Activated CD8-positive, alpha-beta T cell treated with anti-CD3 and anti-CD28 coated beads for 36 hours (primary cell): Measurements from ENCODE around the gene CHRM3. TPM values are rescaled to one million over a fixed set of nuclear protein-coding genes. Genes with fewer than 3 reads are reported as not detected.

Experiments
- ATAC-seq: fragments of 200-7000 bp; cut with Tn5 transposase; one replicate; pipeline ENCODE4 v1.10.0; 2021; ENCODE audit warnings: mild to moderate bottlenecking, moderate library complexity
- CTCF ChIA-PET: fragments of 350-600 bp; sonication (Branson Sonifier 250); formaldehyde crosslinking; loops from one replicate; lab custom pipeline; 2021; ENCODE audit warnings: antibody characterized with exemption; lab: Charles Lee
- POLR2A ChIA-PET: fragments of 350-600 bp; sonication (Branson Sonifier 250); formaldehyde crosslinking; loops from one replicate; lab custom pipeline; 2021; ENCODE audit warnings: antibody characterized with exemption; lab: Charles Lee
- DNase-seq: peaks from one replicate; pipeline ENCODE4 v3.0.0-alpha.2; 2020
- H3K27ac Mint-ChIP-seq: one replicate; pipeline ENCODE4 v1.8.0; 2021; ENCODE audit warnings: mild to moderate bottlenecking, mixed read lengths
- H3K27me3 Mint-ChIP-seq: one replicate; pipeline ENCODE4 v1.8.0; 2021; ENCODE audit warnings: mixed read lengths
- H3K36me3 Mint-ChIP-seq: one replicate; pipeline ENCODE4 v1.8.0; 2021; ENCODE audit warnings: low read depth, mixed read lengths
- H3K4me1 Mint-ChIP-seq: one replicate; pipeline ENCODE4 v1.8.0; 2021; ENCODE audit warnings: low read depth, mixed read lengths
- H3K4me3 Mint-ChIP-seq: one replicate; pipeline ENCODE4 v1.8.0; 2021; ENCODE audit warnings: mild to moderate bottlenecking, moderate library complexity, mixed read lengths
- H3K9me3 Mint-ChIP-seq: one replicate; pipeline ENCODE4 v1.8.0; 2021; ENCODE audit warnings: mixed read lengths
- intact Hi-C: fragments of 100-400 bp; cut with micrococcal nuclease; formaldehyde crosslinking; loops from one replicate; pipeline ENCODE4 v1.10.0; 2022
- total RNA-seq, 2 experiments: library from RNA; stranded (reverse); gene quantifications; one replicate each; pipeline ENCODE4 v1.2.3, GENCODE V29; 2021
- TF ChIP-seq, protein P1 (sequence below): fragments of 200-600 bp; IDR thresholded peaks from one replicate; pipeline ENCODE4 v1.8.0; 2022; ENCODE audit warnings: antibody characterized with exemption, mild to moderate bottlenecking

Gene CHRM3
- total RNA-seq, 2 experiments from 2014 or later: 0.36 TPM; not detected in 1

DNA sequence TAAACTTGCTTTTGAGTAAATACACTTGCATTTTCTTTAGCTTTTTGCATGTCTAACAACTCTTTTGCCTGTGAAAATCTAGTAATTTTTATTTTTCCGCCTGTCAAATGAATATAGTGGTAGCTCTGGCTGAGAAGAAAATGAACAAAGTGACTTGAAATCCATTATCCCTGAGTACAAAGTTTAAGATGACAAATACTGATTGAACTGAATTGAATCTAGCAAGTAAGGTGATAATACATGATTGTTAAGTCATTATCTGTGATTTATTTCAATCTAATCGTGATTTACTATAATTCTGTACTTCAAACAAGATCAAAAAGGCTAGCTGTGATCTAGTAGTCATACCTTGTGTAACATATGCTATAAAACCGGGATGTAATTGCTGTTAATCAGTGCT, 42.8 kb downstream of the CHRM3 start:
- intact Hi-C loops: no loop called here
- Mint-ChIP-seq H3K27ac (no peak overlapping the region), H3K4me1 (no peaks in the 10 kb centered on the region), H3K9me3 (no peaks in the 10 kb centered on the region), H3K27me3 (peaks cover 4% of the 10 kb centered on the region), H3K4me3 (no peak overlapping the region), H3K36me3 (no peaks in the 10 kb centered on the region)
- TF ChIP-seq, protein P1, sequence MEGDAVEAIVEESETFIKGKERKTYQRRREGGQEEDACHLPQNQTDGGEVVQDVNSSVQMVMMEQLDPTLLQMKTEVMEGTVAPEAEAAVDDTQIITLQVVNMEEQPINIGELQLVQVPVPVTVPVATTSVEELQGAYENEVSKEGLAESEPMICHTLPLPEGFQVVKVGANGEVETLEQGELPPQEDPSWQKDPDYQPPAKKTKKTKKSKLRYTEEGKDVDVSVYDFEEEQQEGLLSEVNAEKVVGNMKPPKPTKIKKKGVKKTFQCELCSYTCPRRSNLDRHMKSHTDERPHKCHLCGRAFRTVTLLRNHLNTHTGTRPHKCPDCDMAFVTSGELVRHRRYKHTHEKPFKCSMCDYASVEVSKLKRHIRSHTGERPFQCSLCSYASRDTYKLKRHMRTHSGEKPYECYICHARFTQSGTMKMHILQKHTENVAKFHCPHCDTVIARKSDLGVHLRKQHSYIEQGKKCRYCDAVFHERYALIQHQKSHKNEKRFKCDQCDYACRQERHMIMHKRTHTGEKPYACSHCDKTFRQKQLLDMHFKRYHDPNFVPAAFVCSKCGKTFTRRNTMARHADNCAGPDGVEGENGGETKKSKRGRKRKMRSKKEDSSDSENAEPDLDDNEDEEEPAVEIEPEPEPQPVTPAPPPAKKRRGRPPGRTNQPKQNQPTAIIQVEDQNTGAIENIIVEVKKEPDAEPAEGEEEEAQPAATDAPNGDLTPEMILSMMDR: no peak
- CTCF ChIA-PET: no interaction called here
- DNase-seq (no peak), ATAC-seq (no peak)
- POLR2A ChIA-PET: no interaction called here

DNA sequence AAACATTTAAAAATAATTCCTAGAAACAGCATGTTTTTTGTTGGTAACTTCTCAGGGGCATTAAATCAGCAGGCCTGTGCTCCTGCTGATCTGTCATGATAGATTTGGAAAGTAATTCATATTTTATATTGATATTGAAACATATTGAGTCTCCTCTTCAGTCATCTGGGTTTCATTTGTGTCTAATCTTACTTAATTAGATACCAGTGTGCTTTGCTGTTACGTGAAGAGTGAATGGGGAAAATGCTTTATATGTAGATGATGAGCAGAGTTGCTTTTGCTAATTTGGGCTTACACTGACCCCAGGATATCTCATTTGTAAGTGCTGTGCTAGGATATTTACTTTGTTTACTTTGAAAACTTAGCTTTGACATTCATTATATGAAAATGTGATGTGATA, 45.9 kb downstream of the CHRM3 start:
- no peaks in the 10 kb centered on the region for H3K9me3 Mint-ChIP-seq
- no peak overlapping the region for H3K4me3 Mint-ChIP-seq
- DNase-seq (no peak), ATAC-seq (no peak)
- intact Hi-C loops: no loop called here
- H3K27ac Mint-ChIP-seq: no peak overlapping the region
- no peaks in the 10 kb centered on the region for H3K4me1 Mint-ChIP-seq
- no peaks in the 10 kb centered on the region for H3K27me3 Mint-ChIP-seq
- H3K36me3 Mint-ChIP-seq: no peaks in the 10 kb centered on the region
- CTCF ChIA-PET: no interaction called here
- TF ChIP-seq, protein P1: no peak
- POLR2A ChIA-PET: no interaction called here

DNA sequence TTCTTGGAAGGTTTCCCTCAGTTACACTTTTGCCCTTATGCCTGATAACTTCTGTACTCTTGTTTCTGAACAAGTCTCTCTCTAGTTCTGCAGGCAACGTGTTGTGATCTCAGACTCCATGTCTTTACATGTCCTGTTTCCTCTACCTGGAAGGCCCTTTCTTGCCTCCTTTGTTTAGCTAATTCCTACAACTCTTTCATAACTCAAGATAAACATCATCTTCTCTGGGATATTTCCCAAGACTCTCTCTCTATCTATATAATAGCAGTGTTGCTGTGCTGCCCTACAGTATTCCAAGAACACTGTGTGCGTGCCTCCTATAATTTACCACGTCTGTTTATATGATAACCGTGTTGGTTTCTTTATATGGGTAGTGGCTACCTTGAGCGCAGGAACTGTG, 47.8 kb downstream of the CHRM3 start:
- no peak for DNase-seq
- POLR2A ChIA-PET: no interaction called here
- TF ChIP-seq, protein P1: no peak
- intact Hi-C loops: no loop called here
- H3K27ac Mint-ChIP-seq: no peak overlapping the region
- H3K36me3 Mint-ChIP-seq: no peaks in the 10 kb centered on the region
- H3K4me3 Mint-ChIP-seq: no peak overlapping the region
- H3K9me3 Mint-ChIP-seq: no peaks in the 10 kb centered on the region
- no peaks in the 10 kb centered on the region for H3K27me3 Mint-ChIP-seq
- CTCF ChIA-PET: interaction anchor here (0.6 kb wide), 1 partner anchor 141 kb away, joined by 3 read pairs; no protein-coding TSS in a partner anchor
- ATAC-seq: no peak
- no peaks in the 10 kb centered on the region for H3K4me1 Mint-ChIP-seq
